ENCODE results near the gene CCR5.
"Not testable (repeated sequence)": the region's sequence is repeated elsewhere in the genome, so short reads cannot be mapped to it uniquely, and the experiment has no call there.

The CCR5 gene

GRCh38 chr3:46400846-46401245 lies 30.1 kb downstream of the CCR5 start:
- H3K4me1 ChIP-seq (ENCODE audit: control insufficient read depth in 1 of 2, insufficient read depth in 2 of 2, low read length in 2 of 2): no peaks in the 10 kb centered on the region
- H3K27ac ChIP-seq (ENCODE audit: low read length): no peak overlapping the region
- no peaks in the 10 kb centered on the region for H3K9me3 ChIP-seq (ENCODE audit: control insufficient read depth in 1 of 2, low read length in 2 of 2)
- no peak overlapping the region for H3K4me3 ChIP-seq (ENCODE audit: low read depth in 1 of 2, low read length in 2 of 2)
- no peaks in the 10 kb centered on the region for H3K36me3 ChIP-seq (ENCODE audit: control insufficient read depth in 1 of 2, insufficient read depth in 2 of 2, low read length in 2 of 2)
- no peaks in the 10 kb centered on the region for H3K27me3 ChIP-seq (ENCODE audit: low read depth, low read length)

GRCh38 chr3:46401579-46401978 lies 30.8 kb downstream of the CCR5 start:
- H3K4me3 ChIP-seq (ENCODE audit: low read depth in 1 of 2, low read length in 2 of 2): no peak overlapping the region
- H3K27ac ChIP-seq (ENCODE audit: low read length): no peak overlapping the region
- no peaks in the 10 kb centered on the region for H3K27me3 ChIP-seq (ENCODE audit: low read depth, low read length)
- no peaks in the 10 kb centered on the region for H3K9me3 ChIP-seq (ENCODE audit: control insufficient read depth in 1 of 2, low read length in 2 of 2)
- H3K36me3 ChIP-seq (ENCODE audit: control insufficient read depth in 1 of 2, insufficient read depth in 2 of 2, low read length in 2 of 2): no peaks in the 10 kb centered on the region
- peaks cover 0 to 4% of the 10 kb centered on the region in 2 donors for H3K4me1 ChIP-seq (ENCODE audit: control insufficient read depth in 1 of 2, insufficient read depth in 2 of 2, low read length in 2 of 2)

- H3K4me3 ChIP-seq (ENCODE audit: low read depth in 1 of 2, low read length in 2 of 2); H3K9me3 ChIP-seq (ENCODE audit: control insufficient read depth in 1 of 2, low read length in 2 of 2); H3K36me3 ChIP-seq (ENCODE audit: control insufficient read depth in 1 of 2, insufficient read depth in 2 of 2, low read length in 2 of 2); H3K27me3 ChIP-seq (ENCODE audit: low read depth, low read length); H3K27ac ChIP-seq (ENCODE audit: low read length); H3K4me1 ChIP-seq (ENCODE audit: control insufficient read depth in 1 of 2, insufficient read depth in 2 of 2, low read length in 2 of 2): not testable (repeated sequence)
These were observed 32.2 kb downstream of the CCR5 start for GRCh38 chr3:46402902-46403301.

- no peaks in the 10 kb centered on the region for H3K27me3 ChIP-seq (ENCODE audit: low read depth, low read length)
- no peaks in the 10 kb centered on the region for H3K36me3 ChIP-seq (ENCODE audit: control insufficient read depth in 1 of 2, insufficient read depth in 2 of 2, low read length in 2 of 2)
- H3K4me3 ChIP-seq (ENCODE audit: low read depth in 1 of 2, low read length in 2 of 2): no peak overlapping the region
- H3K27ac ChIP-seq (ENCODE audit: low read length): peak overlapping the region; percentile 90
- H3K4me1 ChIP-seq (ENCODE audit: control insufficient read depth in 1 of 2, insufficient read depth in 2 of 2, low read length in 2 of 2): peaks cover 0 to 8% of the 10 kb centered on the region in 2 donors
- no peaks in the 10 kb centered on the region for H3K9me3 ChIP-seq (ENCODE audit: control insufficient read depth in 1 of 2, low read length in 2 of 2)
These were observed 34.7 kb downstream of the CCR5 start for GRCh38 chr3:46405301-46406019.

- Histone ChIP-seq H3K27me3 (ENCODE audit: low read depth, low read length) (no peaks in the 10 kb centered on the region), H3K36me3 (ENCODE audit: control insufficient read depth in 1 of 2, insufficient read depth in 2 of 2, low read length in 2 of 2) (no peaks in the 10 kb centered on the region), H3K9me3 (ENCODE audit: control insufficient read depth in 1 of 2, low read length in 2 of 2) (no peaks in the 10 kb centered on the region), H3K4me3 (ENCODE audit: low read depth in 1 of 2, low read length in 2 of 2) (no peak overlapping the region), H3K27ac (ENCODE audit: low read length) (peak overlapping the region; percentile 90), H3K4me1 (ENCODE audit: control insufficient read depth in 1 of 2, insufficient read depth in 2 of 2, low read length in 2 of 2) (peaks cover 0 to 8% of the 10 kb centered on the region in 2 donors)
These were observed 35.7 kb downstream of the CCR5 start for GRCh38 chr3:46406443-46406787.

GRCh38 chr3:46406788-46407611 lies 36.3 kb downstream of the CCR5 start, which contains the start of the genes CCR5AS and CCRL2:
TSS of gene CCR5AS (minus strand) at chr3:46407066.
TSS of gene CCRL2 (plus strand) at chr3:46407259. CDS start at chr3:46408080, 821 bp downstream.
- Histone ChIP-seq H3K9me3 (ENCODE audit: control insufficient read depth in 1 of 2, low read length in 2 of 2) (no peaks in the 10 kb centered on the region), H3K36me3 (ENCODE audit: control insufficient read depth in 1 of 2, insufficient read depth in 2 of 2, low read length in 2 of 2) (no peaks in the 10 kb centered on the region), H3K27me3 (ENCODE audit: low read depth, low read length) (no peaks in the 10 kb centered on the region), H3K27ac (ENCODE audit: low read length) (peak within 1 kb of the TSS; percentile 90), H3K4me3 (ENCODE audit: low read depth in 1 of 2, low read length in 2 of 2) (peak within 1 kb of the TSS; percentile 19 to 61), H3K4me1 (ENCODE audit: control insufficient read depth in 1 of 2, insufficient read depth in 2 of 2, low read length in 2 of 2) (peaks cover 0 to 8% of the 10 kb centered on the region in 2 donors)

- Histone ChIP-seq H3K27ac (ENCODE audit: low read length) (peak overlapping the region; percentile 90), H3K27me3 (ENCODE audit: low read depth, low read length) (no peaks in the 10 kb centered on the region), H3K4me3 (ENCODE audit: low read depth in 1 of 2, low read length in 2 of 2) (peak overlapping the region; percentile 19 to 61), H3K36me3 (ENCODE audit: control insufficient read depth in 1 of 2, insufficient read depth in 2 of 2, low read length in 2 of 2) (no peaks in the 10 kb centered on the region), H3K4me1 (ENCODE audit: control insufficient read depth in 1 of 2, insufficient read depth in 2 of 2, low read length in 2 of 2) (peaks cover 0 to 8% of the 10 kb centered on the region in 2 donors), H3K9me3 (ENCODE audit: control insufficient read depth in 1 of 2, low read length in 2 of 2) (no peaks in the 10 kb centered on the region)
These were observed 37.2 kb downstream of the CCR5 start for GRCh38 chr3:46407970-46408369.

GRCh38 chr3:46408853-46409252 lies 38.1 kb downstream of the CCR5 start:
- H3K4me1 ChIP-seq (ENCODE audit: control insufficient read depth in 1 of 2, insufficient read depth in 2 of 2, low read length in 2 of 2): peaks cover 0 to 8% of the 10 kb centered on the region in 2 donors
- no peak overlapping the region for H3K27ac ChIP-seq (ENCODE audit: low read length)
- H3K36me3 ChIP-seq (ENCODE audit: control insufficient read depth in 1 of 2, insufficient read depth in 2 of 2, low read length in 2 of 2): no peaks in the 10 kb centered on the region
- H3K27me3 ChIP-seq (ENCODE audit: low read depth, low read length): no peaks in the 10 kb centered on the region
- no peak overlapping the region for H3K4me3 ChIP-seq (ENCODE audit: low read depth in 1 of 2, low read length in 2 of 2)
- no peaks in the 10 kb centered on the region for H3K9me3 ChIP-seq (ENCODE audit: control insufficient read depth in 1 of 2, low read length in 2 of 2)

GRCh38 chr3:46409739-46410489 lies 39.2 kb downstream of the CCR5 start:
- peaks cover 0 to 8% of the 10 kb centered on the region in 2 donors for H3K4me1 ChIP-seq (ENCODE audit: control insufficient read depth in 1 of 2, insufficient read depth in 2 of 2, low read length in 2 of 2)
- H3K27me3 ChIP-seq (ENCODE audit: low read depth, low read length): no peaks in the 10 kb centered on the region
- H3K27ac ChIP-seq (ENCODE audit: low read length): no peak overlapping the region
- H3K36me3 ChIP-seq (ENCODE audit: control insufficient read depth in 1 of 2, insufficient read depth in 2 of 2, low read length in 2 of 2): no peaks in the 10 kb centered on the region
- no peak overlapping the region for H3K4me3 ChIP-seq (ENCODE audit: low read depth in 1 of 2, low read length in 2 of 2)
- H3K9me3 ChIP-seq (ENCODE audit: control insufficient read depth in 1 of 2, low read length in 2 of 2): no peaks in the 10 kb centered on the region

- H3K9me3 ChIP-seq (ENCODE audit: control insufficient read depth in 1 of 2, low read length in 2 of 2): no peaks in the 10 kb centered on the region
- H3K36me3 ChIP-seq (ENCODE audit: control insufficient read depth in 1 of 2, insufficient read depth in 2 of 2, low read length in 2 of 2): no peaks in the 10 kb centered on the region
- H3K4me1 ChIP-seq (ENCODE audit: control insufficient read depth in 1 of 2, insufficient read depth in 2 of 2, low read length in 2 of 2): peaks cover 0 to 8% of the 10 kb centered on the region in 2 donors
- no peak overlapping the region for H3K27ac ChIP-seq (ENCODE audit: low read length)
- H3K4me3 ChIP-seq (ENCODE audit: low read depth in 1 of 2, low read length in 2 of 2): no peak overlapping the region
- no peaks in the 10 kb centered on the region for H3K27me3 ChIP-seq (ENCODE audit: low read depth, low read length)
These were observed 39.9 kb downstream of the CCR5 start for GRCh38 chr3:46410669-46411068.

GRCh38 chr3:46411271-46411670 lies 40.5 kb downstream of the CCR5 start:
- peaks cover 0 to 7% of the 10 kb centered on the region in 2 donors for H3K4me1 ChIP-seq (ENCODE audit: control insufficient read depth in 1 of 2, insufficient read depth in 2 of 2, low read length in 2 of 2)
- H3K36me3 ChIP-seq (ENCODE audit: control insufficient read depth in 1 of 2, insufficient read depth in 2 of 2, low read length in 2 of 2): no peaks in the 10 kb centered on the region
- no peaks in the 10 kb centered on the region for H3K9me3 ChIP-seq (ENCODE audit: control insufficient read depth in 1 of 2, low read length in 2 of 2)
- H3K27ac ChIP-seq (ENCODE audit: low read length): no peak overlapping the region
- H3K27me3 ChIP-seq (ENCODE audit: low read depth, low read length): no peaks in the 10 kb centered on the region
- no peak overlapping the region for H3K4me3 ChIP-seq (ENCODE audit: low read depth in 1 of 2, low read length in 2 of 2)
